Heart left ventricle (tissue), 16 donors: Measurements from ENCODE around the gene IPO4. TPM values are rescaled to one million over a fixed set of nuclear protein-coding genes. Genes with fewer than 3 reads are reported as not detected.
A peak's percentile ranks its signal among the peaks of the same experiment; 100 is the strongest.

ENCODE experiments used
- ATAC-seq, 4 donors: fragments of 200-7000 bp; cut with Tn5 transposase; one replicate each; pipeline ENCODE4 v1.9.1; 2020 to 2022; ENCODE audit warnings: moderate library complexity in 4 of 4, mild to moderate bottlenecking in 3 of 4, moderate number of reproducible peaks in 1 of 4
- DNase-seq, 5 donors: peaks; one replicate each; pipeline ENCODE4 v3.0.0-alpha.2; 2020
- H3K27ac ChIP-seq, 12 donors: fragments of 200-600 bp; sonication (generic) in 4 of 12; one replicate each; pipeline versions ENCODE4 v1.5.0 to v1.8.0; 2016 to 2022; ENCODE audit warnings: mild to moderate bottlenecking in 2 of 12
- H3K27me3 ChIP-seq, 9 donors: fragments of 200-600 bp; sonication (generic) in 2 of 9; one replicate each; pipeline versions ENCODE4 v1.5.1 to v1.8.0; 2016 to 2022; ENCODE audit warnings: mild to moderate bottlenecking in 3 of 9
- H3K36me3 ChIP-seq, 9 donors: fragments of 200-600 bp; sonication (generic) in 2 of 9; one replicate each; pipeline versions ENCODE4 v1.5.0 to v1.8.0; 2018 to 2022; ENCODE audit warnings: mild to moderate bottlenecking in 2 of 9
- H3K4me1 ChIP-seq, 12 donors: fragments of 200-600 bp; sonication (generic) in 4 of 12; one replicate each; pipeline versions ENCODE4 v1.5.0 to v1.8.0; 2016 to 2022; ENCODE audit warnings: mild to moderate bottlenecking in 3 of 12
- H3K4me3 ChIP-seq, 12 donors: fragments of 200-600 bp; sonication (generic) in 4 of 12; one replicate each; pipeline versions ENCODE4 v1.5.0 to v1.8.0; 2017 to 2022; ENCODE audit warnings: mild to moderate bottlenecking in 9 of 12, moderate library complexity in 4 of 12
- H3K9me3 ChIP-seq, 12 donors: fragments of 200-600 bp; sonication (generic) in 4 of 12; one replicate each; pipeline versions ENCODE4 v1.5.0 to v1.8.0; 2016 to 2022; ENCODE audit warnings: mild to moderate bottlenecking in 1 of 12
- CTCF ChIP-seq, 12 donors: fragments of 200-600 bp; sonication (generic) in 4 of 12; IDR thresholded peaks; one replicate each; pipeline versions ENCODE4 v1.5.0 to v1.8.0; 2018 to 2022; ENCODE audit warnings: antibody characterized with exemption in 12 of 12, mild to moderate bottlenecking in 5 of 12
- POLR2A ChIP-seq, 2 donors: fragments of 450-650 bp; IDR thresholded peaks; one replicate each; pipeline ENCODE4 v1.6.1; 2017; ENCODE audit warnings: antibody characterized with exemption in 2 of 2, mild to moderate bottlenecking in 2 of 2, moderate library complexity in 2 of 2
- WGBS, 4 donors: extraction: QIAGEN DNeasy Blood & Tissue Kit in 2 of 4; methylation state at CpG; one replicate each; pipeline versions ENCODE4 v1.1.5 to v1.1.7; 2013 to 2018; 5-methylcytosine and 5-hydroxymethylcytosine counted together
- intact Hi-C, 10 donors: fragments of 100-400 bp; cut with DNase I; formaldehyde crosslinking; loops; one replicate each; pipeline versions ENCODE4 v1.11.1 to v1.14.2; 2022
- polyA plus RNA-seq, 2 donors: library from polyadenylated mRNA; stranded (reverse); fragments of 200-250 nt; gene quantifications; one replicate each; pipeline ENCODE4 v1.2.3, GENCODE V29; 2013
- total RNA-seq, 9 donors: library from RNA; depleted of rRNA in 2 of 9; stranded (reverse); fragments of >200 nt in 2 of 9; fragmentation: NEBNext Ultra II Directional in 3 of 9; extraction: Animal tissue kit (Norgen Biotek cat#: 25700) in 3 of 9; gene quantifications; one replicate each; pipeline versions ENCODE4 v1.1.0 to v1.2.4, GENCODE V29; 2016 to 2023
- donor health status: ischemic (EF 13 %, LVEDD 7.1; RV severe dilation, severe dysfunction).
- donor health status: healthy with polysubstance abuse.
- donor health status: DM: no; HTN: yes; CAD: no.
- donor health status: DM: no; HTN: no; CAD: no.
- donor health status: ischemic (EF 25% LVEDD 6.9; RV normal size, moderate dysfunction).
- donor health status: ischemic (EF 25% LVEDD 5.7; RV mildly dilated, moderate dysfunction).
- donor health status: healthy.
- donor health status: DM: yes; HTN: yes; CAD: no.
- donor health status: ischemic (EF 35%, LVEDD 5.7; RV mildly dilated, moderate dysfunction).
- donor health status: nonischemic (EF 11% LVEDD 7.7; RV severe dilation, severe dysfunction).
- donor health status: DM: yes; HTN: yes; CAD: no.
- donor health status: PGD.
- donor health status: ischemic (EF 29% LVEDD 5.4; RV normal size, mild dysfunction).
- donor health status: nonischemic (EF 23%, LVEDD 6.1; RV moderate dilation, normal function).

Gene IPO4
- total and polyA plus RNA-seq, 11 donors, result 1.8 to 40.0 (median 17.2) TPM

GRCh38 chr14:24165785-24166184 is 22.8 kb downstream of the IPO4 start:
- 85 to 96% (median 95%) methylated on average over 5 of the region's 5 CpGs for WGBS, 4 donors
- no peak overlapping the region for H3K27ac ChIP-seq
- no peaks in the 10 kb centered on the region for H3K9me3 ChIP-seq
- intact Hi-C loops, result loop anchor here in 1 of 10 donors (10.0 kb wide), 1 partner anchor 151 kb away; no protein-coding TSS in a partner anchor
- ATAC-seq (no peak), DNase-seq (no peak)
- H3K4me3 ChIP-seq, result no peak overlapping the region
- H3K27me3 ChIP-seq, result no peaks in the 10 kb centered on the region
- peaks cover 2 to 88% (median 79%) of the 10 kb centered on the region in 9 donors for H3K36me3 ChIP-seq
- TF ChIP-seq CTCF (IDR thresholded peaks at IDR 0.05) (no peak), POLR2A (IDR thresholded peaks at IDR 0.05) (no peak)
- H3K4me1 ChIP-seq, result peaks cover 0 to 72% (median 18%) of the 10 kb centered on the region in 12 donors

GRCh38 chr14:24164518-24164991 is 24.1 kb downstream of the IPO4 start:
- TF ChIP-seq POLR2A (IDR thresholded peaks at IDR 0.05) (no peak), CTCF (IDR thresholded peaks at IDR 0.05) (no peak)
- ATAC-seq (no peak), DNase-seq (peak in 2 of 5 donors; percentile 27 to 52)
- Histone ChIP-seq H3K27me3 (no peaks in the 10 kb centered on the region), H3K9me3 (no peaks in the 10 kb centered on the region), H3K4me1 (peaks cover 0 to 74% (median 22%) of the 10 kb centered on the region in 12 donors), H3K27ac (no peak overlapping the region), H3K4me3 (no peak overlapping the region), H3K36me3 (peaks cover 2 to 91% (median 79%) of the 10 kb centered on the region in 9 donors)
- intact Hi-C loops, result loop anchor here in 3 of 10 donors (5.0 to 10.0 kb wide), 3 partner anchors 57 to 150 kb away; no protein-coding TSS in a partner anchor
- 82 to 96% (median 95%) methylated on average over 5 to 14 of the region's 14 CpGs for WGBS, 4 donors

- Histone ChIP-seq H3K36me3 (peaks cover 5 to 90% (median 76%) of the 10 kb centered on the region in 9 donors), H3K4me1 (peaks cover 0 to 64% (median 22%) of the 10 kb centered on the region in 12 donors), H3K27ac (peak overlapping the region; percentile 82 to 100 (median 97)), H3K27me3 (no peaks in the 10 kb centered on the region), H3K9me3 (no peaks in the 10 kb centered on the region), H3K4me3 (peak overlapping the region; percentile 36 to 85 (median 72))
- WGBS, 4 donors, result 33 to 47% (median 38%) methylated on average over 8 of the region's 8 CpGs
- intact Hi-C loops, result loop anchor here in 3 of 10 donors (5.0 to 10.0 kb wide), 3 partner anchors 55 to 147 kb away; no protein-coding TSS in a partner anchor
- ATAC-seq (peak in 2 of 4 donors; percentile 5 to 11), DNase-seq (peak in 2 of 5 donors; percentile 18 to 42)
- TF ChIP-seq POLR2A (IDR thresholded peaks at IDR 0.05) (no peak), CTCF (IDR thresholded peaks at IDR 0.05) (no peak)
Measured at GRCh38 chr14:24162093-24162492, 26.5 kb downstream of the IPO4 start.
